Epithelial cell of esophagus (primary cell): ENCODE results near the gene ASXL1.

ENCODE experiments used
- DNase-seq: peaks from one replicate; pipeline ENCODE4 v3.0.0; 2010; ENCODE audit warnings: low read depth
- H3K4me3 ChIP-seq: 2 replicates; pipeline ENCODE4 v1.5.1; 2011; ENCODE audit warnings: mild to moderate bottlenecking, low read length, control low read depth
- TF ChIP-seq, protein P1 (sequence below): IDR thresholded peaks from 2 replicates; pipeline ENCODE4 v1.5.1; 2011; ENCODE audit warnings: low read depth, mild to moderate bottlenecking, low read length, control low read depth, inconsistent platforms; ENCODE audit not compliant: insufficient read depth; ENCODE audit errors: missing control alignments

Gene ASXL1

DNA sequence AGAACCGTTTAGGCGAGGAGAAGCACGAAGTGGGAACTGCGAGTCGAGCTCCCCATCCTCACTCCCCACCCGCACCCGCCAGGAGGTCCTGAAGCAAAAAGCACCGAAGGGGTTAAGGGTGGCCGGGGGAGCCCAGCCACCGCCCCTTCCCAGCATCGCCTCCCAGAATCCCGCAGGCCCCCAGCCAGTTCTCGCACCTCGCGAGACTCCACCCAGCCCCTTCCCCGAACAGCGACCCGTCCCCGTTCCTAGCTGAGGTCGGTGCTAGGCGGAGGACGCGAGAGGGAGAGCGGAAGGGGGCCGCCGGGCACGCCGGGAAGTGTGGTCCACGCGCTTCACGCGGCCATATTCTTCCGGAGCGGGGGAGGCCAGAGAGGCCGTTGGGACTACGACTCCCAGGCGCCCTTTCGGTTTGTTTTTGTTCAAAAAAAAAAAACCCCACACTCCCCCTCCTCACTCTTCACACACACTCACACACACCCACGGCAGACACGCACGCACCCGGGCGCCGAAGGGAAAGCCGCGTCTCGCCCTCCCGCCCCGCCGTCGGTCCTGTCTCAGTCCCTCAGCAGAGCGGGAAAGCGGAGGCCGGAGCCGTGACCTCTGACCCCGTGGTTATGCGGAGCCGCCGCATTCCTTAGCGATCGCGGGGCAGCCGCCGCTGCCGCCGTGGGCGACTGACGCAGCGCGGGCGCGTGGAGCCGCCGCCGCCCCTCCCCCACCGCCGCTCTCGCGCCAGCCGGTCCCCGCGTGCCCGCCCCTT lies at the start of gene ASXL1:
Gene ASXL1 (plus strand): TSS at position 463 of the 763 bp plus-strand sequence. CDS start 445 bp downstream, outside the sequence.
- peak; percentile 94 for DNase-seq
- TF ChIP-seq, protein P1, sequence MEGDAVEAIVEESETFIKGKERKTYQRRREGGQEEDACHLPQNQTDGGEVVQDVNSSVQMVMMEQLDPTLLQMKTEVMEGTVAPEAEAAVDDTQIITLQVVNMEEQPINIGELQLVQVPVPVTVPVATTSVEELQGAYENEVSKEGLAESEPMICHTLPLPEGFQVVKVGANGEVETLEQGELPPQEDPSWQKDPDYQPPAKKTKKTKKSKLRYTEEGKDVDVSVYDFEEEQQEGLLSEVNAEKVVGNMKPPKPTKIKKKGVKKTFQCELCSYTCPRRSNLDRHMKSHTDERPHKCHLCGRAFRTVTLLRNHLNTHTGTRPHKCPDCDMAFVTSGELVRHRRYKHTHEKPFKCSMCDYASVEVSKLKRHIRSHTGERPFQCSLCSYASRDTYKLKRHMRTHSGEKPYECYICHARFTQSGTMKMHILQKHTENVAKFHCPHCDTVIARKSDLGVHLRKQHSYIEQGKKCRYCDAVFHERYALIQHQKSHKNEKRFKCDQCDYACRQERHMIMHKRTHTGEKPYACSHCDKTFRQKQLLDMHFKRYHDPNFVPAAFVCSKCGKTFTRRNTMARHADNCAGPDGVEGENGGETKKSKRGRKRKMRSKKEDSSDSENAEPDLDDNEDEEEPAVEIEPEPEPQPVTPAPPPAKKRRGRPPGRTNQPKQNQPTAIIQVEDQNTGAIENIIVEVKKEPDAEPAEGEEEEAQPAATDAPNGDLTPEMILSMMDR = no peak
- H3K4me3 ChIP-seq = peak within 1 kb of the TSS; percentile 92

GRCh38 chr20:32312718-32313424 lies 45.3 kb upstream of the ASXL1 start:
- TF ChIP-seq, protein P1 = no peak
- DNase-seq = no peak
- H3K4me3 ChIP-seq = no peak overlapping the region

DNA sequence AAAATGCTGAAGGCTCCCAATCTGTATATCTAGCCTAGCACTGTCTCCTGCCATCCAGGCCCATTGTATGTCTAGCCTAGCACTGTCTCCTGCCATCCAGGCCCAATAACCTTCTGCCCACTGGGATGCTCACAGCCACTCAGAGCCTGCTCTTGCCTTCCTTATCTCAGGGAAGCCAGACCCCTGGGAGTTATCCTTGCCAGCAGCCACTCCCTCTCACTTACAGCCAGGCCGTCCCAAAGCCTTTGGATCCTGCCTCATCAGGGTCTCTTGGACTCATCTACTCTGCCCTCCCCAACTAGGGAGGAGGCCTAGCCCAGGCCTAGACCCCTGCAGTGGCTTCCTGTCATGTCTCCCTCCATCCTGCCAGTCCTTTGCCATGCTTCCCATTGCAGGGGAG lies 43.4 kb upstream of the ASXL1 start:
- no peak for DNase-seq
- H3K4me3 ChIP-seq = no peak overlapping the region
- TF ChIP-seq, protein P1 = no peak

GRCh38 chr20:32315399-32315798 lies 42.7 kb upstream of the ASXL1 start:
- DNase-seq = no peak
- TF ChIP-seq, protein P1 = no peak
- H3K4me3 ChIP-seq = no peak overlapping the region

GRCh38 chr20:32315891-32316290 lies 42.2 kb upstream of the ASXL1 start:
- no peak overlapping the region for H3K4me3 ChIP-seq
- DNase-seq = no peak
- TF ChIP-seq, protein P1 = no peak

- TF ChIP-seq, protein P1 = no peak
- no peak overlapping the region for H3K4me3 ChIP-seq
- peak; percentile 62 for DNase-seq
These were observed 41.5 kb upstream of the ASXL1 start for GRCh38 chr20:32316667-32317066.

DNA sequence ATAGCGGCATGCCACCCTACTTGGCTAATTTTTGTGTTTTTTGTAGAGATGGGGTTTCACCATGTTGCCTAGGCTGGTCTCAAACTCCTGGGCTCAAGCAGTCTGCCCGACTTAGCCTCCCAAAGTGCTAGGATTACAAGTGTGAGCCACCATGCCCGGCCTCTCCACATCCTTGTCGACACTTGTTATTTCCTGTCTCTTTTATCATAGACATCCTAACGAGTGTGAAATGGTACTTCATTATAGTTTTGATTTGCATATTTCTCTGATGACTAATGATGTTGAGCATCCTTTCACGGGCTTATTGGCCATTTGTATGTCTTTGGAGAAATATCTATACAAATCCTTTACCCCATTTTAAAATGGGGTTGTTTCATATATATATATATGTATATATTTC lies 39.0 kb upstream of the ASXL1 start:
- no peak for DNase-seq
- H3K4me3 ChIP-seq = no peak overlapping the region
- TF ChIP-seq, protein P1 = no peak
